ENCODE results near the gene PTPRU.

DNA sequence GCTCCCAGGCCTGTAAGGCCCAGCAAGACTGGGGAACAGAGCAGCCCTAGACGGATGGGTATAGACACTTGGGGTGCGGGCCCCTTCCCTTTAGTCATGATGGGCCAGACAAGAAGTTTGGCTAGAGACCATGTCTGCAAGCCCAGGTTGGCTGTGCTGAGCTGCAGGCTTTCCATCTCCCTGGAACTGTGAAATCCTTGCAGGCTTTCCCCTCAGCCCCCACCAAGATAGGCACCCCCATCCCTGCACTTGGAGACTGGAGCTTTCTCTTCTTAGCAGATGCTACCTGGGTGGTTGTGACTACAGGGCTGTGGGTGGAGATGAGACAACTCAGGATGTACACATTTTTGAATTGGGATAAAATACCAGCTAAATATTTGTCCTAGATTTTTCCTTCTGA is 110.3 kb downstream of the PTPRU start:
- TF ChIP-seq CTCF (IDR thresholded peaks at IDR 0.05) (no peak), POLR2A (IDR thresholded peaks at IDR 0.05) (no peak)

Measured in esophagus squamous epithelium (tissue), 4 donors.